Thymus (tissue), 11 donors: ENCODE measurements around the gene IKZF3. TPM values are rescaled to one million over a fixed set of nuclear protein-coding genes. Genes with fewer than 3 reads are reported as not detected.

ENCODE experiments used
- DNase-seq, 9 donors: peaks; one replicate each; pipeline ENCODE4 v3.0.0-alpha.2; 2013; ENCODE audit warnings: low spot score in 9 of 9, low read depth in 6 of 9, missing footprints in 1 of 9
- H3K27ac ChIP-seq, 2 donors: one replicate each; pipeline ENCODE4 v1.5.1; 2013; ENCODE audit warnings: control low read depth in 1 of 2, low read depth in 1 of 2, low read length in 1 of 2, mild to moderate bottlenecking in 1 of 2, moderate library complexity in 1 of 2
- H3K27me3 ChIP-seq, 2 donors: one replicate each; pipeline ENCODE4 v1.5.1; 2013; ENCODE audit warnings: low read length in 1 of 2; ENCODE audit not compliant: control insufficient read depth in 2 of 2, insufficient read depth in 1 of 2
- H3K36me3 ChIP-seq, 2 donors: one replicate each; pipeline ENCODE4 v1.5.1; 2013; ENCODE audit warnings: low read length in 1 of 2, mild to moderate bottlenecking in 1 of 2, moderate library complexity in 1 of 2; ENCODE audit not compliant: control insufficient read depth in 2 of 2, insufficient read depth in 2 of 2
- H3K4me1 ChIP-seq, 2 donors: one replicate each; pipeline ENCODE4 v1.5.1; 2013; ENCODE audit warnings: low read length in 2 of 2; ENCODE audit not compliant: control insufficient read depth in 2 of 2, insufficient read depth in 2 of 2
- H3K4me3 ChIP-seq, 2 donors: one replicate each; pipeline ENCODE4 v1.5.1; 2013; ENCODE audit warnings: low read length in 2 of 2, control low read depth in 1 of 2, mild to moderate bottlenecking in 1 of 2
- H3K9me3 ChIP-seq, 2 donors: one replicate each; pipeline ENCODE4 v1.5.1; 2013; ENCODE audit warnings: low read length in 1 of 2, mild to moderate bottlenecking in 1 of 2; ENCODE audit not compliant: control insufficient read depth in 2 of 2, insufficient read depth in 1 of 2
- WGBS: extraction: QIAGEN DNeasy Blood & Tissue Kit; methylation state at CpG from one replicate; pipeline ENCODE4 v1.1.7; 2013; 5-methylcytosine and 5-hydroxymethylcytosine counted together
- polyA plus RNA-seq: library from polyadenylated mRNA; stranded (reverse); fragments of 200-250 nt; gene quantifications from one replicate; pipeline ENCODE4 v1.2.3, GENCODE V29; 2013
- total RNA-seq: library from RNA; stranded (reverse); fragments of 120-200 nt; gene quantifications from one replicate; pipeline ENCODE4 v1.2.4, GENCODE V29; 2013
- donor health status: healthy.

Gene IKZF3
- total and polyA plus RNA-seq, 2 donors, result 23.9 to 31.5 TPM

DNA sequence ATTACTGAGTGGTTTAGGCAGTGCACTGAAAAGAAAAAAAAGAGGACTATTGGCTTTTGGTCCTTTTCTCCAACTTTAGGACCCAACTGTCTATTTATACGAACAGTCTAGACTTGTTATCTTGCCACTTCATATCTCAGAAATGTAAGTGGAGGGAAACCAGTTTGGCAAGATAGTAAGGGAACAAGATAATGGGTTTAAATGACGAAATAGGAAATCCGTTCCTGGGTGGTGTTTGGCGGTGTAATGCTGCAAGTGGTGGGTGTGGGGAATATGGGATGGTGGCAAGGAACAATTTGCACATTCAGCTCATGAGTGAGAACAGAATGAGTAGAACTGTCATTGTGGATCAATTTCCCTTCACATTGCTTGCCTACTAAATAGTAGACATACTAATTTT, 81.6 kb downstream of the IKZF3 start:
- no peak overlapping the region for H3K4me3 ChIP-seq
- H3K9me3 ChIP-seq, result no peaks in the 10 kb centered on the region
- H3K27me3 ChIP-seq, result no peaks in the 10 kb centered on the region
- no peak for DNase-seq
- WGBS, result 75% methylated on average over 4 of the region's 4 CpGs
- no peak overlapping the region for H3K27ac ChIP-seq
- peaks cover 16 to 45% of the 10 kb centered on the region in 2 donors for H3K4me1 ChIP-seq
- H3K36me3 ChIP-seq, result peaks cover 3 to 24% of the 10 kb centered on the region in 2 donors

DNA sequence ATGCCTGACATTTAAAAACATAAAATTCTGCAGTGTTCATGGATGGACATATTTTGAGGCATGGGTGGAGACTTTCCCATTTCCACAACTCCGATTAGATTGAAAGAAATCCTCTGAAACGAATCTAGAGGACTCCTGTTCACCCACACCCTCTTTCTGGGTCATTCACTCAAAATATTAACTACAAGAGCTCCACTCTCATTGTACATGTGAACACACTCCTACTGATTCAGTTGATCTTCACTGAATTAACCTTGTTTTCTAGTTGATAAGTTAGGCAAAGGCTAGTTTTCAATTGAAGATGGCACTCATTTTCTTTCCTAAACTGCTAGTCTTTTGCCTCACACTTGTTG, 82.3 kb downstream of the IKZF3 start:
- DNase-seq, result no peak
- WGBS, result 83% methylated on average over 2 of the region's 2 CpGs
- H3K9me3 ChIP-seq, result no peaks in the 10 kb centered on the region
- no peak overlapping the region for H3K4me3 ChIP-seq
- H3K27me3 ChIP-seq, result no peaks in the 10 kb centered on the region
- H3K36me3 ChIP-seq, result peaks cover 3 to 19% of the 10 kb centered on the region in 2 donors
- no peak overlapping the region for H3K27ac ChIP-seq
- peaks cover 16 to 47% of the 10 kb centered on the region in 2 donors for H3K4me1 ChIP-seq

DNA sequence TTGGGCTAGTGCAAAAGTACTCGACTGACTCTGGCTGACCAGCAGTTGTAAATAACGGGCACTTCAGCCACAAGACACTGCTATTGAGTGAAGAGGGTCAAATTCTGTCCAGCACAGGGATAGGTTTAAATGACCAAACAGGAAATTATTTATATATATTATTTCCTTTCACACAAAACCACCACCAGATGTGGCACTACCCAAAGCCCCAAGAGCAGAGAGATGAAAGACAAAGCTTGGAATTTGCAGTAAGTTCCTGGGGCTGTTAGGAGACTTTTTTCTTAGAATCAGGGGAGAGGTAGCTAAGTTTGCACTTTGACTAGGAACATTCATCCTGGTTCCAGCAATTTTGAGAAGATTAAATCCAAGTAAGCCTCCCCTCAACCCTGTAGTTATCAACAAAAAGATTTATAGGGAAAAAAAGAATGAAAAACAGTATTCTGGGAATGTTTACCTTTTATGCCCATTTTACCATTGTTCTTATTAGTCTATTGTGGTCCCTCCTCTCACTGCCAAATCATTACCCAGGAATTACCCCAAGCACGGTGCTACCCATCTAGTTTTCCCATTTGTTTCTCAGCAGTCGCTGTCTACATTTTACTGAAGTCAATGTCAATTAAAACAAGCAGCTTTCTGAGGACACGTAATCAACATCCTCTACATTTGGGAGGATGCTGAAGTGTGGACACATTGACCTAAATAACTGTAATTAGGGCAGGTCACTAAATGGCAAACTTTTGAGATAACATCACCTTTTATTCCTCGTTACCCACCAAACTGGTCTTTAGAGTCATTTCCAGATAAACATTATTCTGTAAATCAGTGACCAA, 82.9 kb downstream of the IKZF3 start:
- Histone ChIP-seq H3K9me3 (no peaks in the 10 kb centered on the region), H3K27ac (no peak overlapping the region), H3K4me3 (no peak overlapping the region), H3K27me3 (no peaks in the 10 kb centered on the region), H3K36me3 (peaks cover 3 to 18% of the 10 kb centered on the region in 2 donors), H3K4me1 (peaks cover 16 to 48% of the 10 kb centered on the region in 2 donors)
- peak in 1 of 9 donors; percentile 30 for DNase-seq
- WGBS, result 52% methylated on average over 6 of the region's 6 CpGs

DNA sequence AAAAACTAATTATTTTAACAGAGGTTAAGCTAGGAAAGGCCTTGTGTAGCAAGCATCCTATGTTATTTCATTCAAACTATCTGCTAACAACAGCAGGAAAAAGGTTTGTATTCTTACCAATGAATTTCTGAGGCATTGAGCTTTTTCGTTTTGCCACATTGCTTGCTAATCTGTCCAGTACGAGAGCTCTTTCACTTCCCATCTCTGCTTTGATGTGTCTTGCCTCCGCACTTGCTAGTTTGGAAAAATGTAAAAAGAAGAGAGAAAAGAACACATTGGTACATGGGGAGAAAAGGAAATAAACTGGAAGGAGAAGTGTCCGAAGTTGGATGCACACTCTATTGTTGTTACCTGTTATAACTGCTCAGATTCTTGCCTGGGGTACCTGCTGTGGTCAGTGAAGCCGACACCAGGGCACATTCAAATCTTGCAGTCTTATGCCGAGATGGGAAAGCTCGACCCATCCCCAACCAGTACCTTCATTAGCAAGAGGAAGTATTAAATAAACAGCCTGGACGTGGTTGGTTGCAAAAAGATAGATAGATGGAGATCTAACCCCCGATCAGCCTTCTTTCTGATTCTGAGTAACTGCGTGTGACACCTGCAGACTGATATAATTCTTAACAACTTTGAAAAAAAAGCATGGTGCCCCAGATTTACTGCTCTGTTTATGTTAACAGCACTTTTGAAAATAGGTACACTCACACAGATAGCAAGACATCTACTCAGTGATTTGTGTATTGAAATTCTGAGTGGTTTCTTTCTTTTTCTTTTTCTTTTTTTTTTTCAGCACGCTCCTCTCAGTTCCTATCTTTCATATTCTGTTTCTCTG, 86.4 kb downstream of the IKZF3 start:
- Histone ChIP-seq H3K9me3 (no peaks in the 10 kb centered on the region), H3K27me3 (no peaks in the 10 kb centered on the region), H3K4me1 (peaks cover 29 to 70% of the 10 kb centered on the region in 2 donors), H3K36me3 (peaks cover 0 to 16% of the 10 kb centered on the region in 2 donors), H3K4me3 (peak overlapping the region; percentile 65 to 71), H3K27ac (peak overlapping the region; percentile 92)
- 27% methylated on average over 11 of the region's 11 CpGs for WGBS
- peak in 3 of 9 donors; percentile 53 to 81 (median 57) for DNase-seq

DNA sequence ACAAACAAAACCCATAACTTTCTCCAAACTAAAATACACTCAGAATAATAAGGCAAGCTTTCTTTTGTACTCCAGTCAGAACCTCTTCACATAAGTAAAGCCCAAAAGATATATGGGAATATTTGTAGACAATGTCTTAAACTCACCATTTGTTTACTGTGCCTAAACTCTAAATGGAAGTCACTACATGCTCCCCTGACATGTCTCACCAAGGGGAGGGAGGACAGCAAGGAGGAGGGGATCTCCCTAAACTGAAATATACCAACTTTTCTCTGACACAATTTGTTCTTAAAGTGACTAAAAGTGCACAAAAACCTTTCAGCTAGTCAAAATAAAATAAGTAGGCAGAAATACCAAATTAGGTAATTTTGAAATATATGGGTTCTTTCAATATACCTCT, 87.9 kb downstream of the IKZF3 start:
- Histone ChIP-seq H3K27me3 (no peaks in the 10 kb centered on the region), H3K27ac (peak overlapping the region; percentile 80 to 92), H3K9me3 (no peaks in the 10 kb centered on the region), H3K4me1 (peaks cover 40 to 75% of the 10 kb centered on the region in 2 donors), H3K36me3 (peaks cover 0 to 15% of the 10 kb centered on the region in 2 donors), H3K4me3 (peak overlapping the region; percentile 65 to 71)
- DNase-seq, result peak in 1 of 9 donors; percentile 54

DNA sequence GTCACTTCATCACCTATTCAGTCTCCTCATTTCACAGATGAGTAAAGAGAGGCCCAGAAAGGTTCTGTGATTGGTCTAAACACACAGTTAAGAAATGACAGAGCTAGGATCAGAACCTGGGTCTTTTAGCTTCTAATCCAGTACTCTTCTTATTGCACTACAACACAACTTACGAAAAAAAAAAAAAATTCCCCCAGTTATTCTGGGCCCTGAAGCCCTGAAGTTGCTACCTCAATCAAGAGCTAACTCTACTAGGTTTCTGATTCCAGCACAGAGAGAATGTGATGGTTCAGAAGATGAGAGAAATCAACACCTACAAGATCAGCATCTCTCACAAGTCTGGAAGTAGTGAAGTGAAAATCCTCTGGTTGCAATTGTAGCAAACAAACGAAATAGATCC, 89.1 kb downstream of the IKZF3 start:
- H3K4me3 ChIP-seq, result peak overlapping the region; percentile 19 to 37
- H3K4me1 ChIP-seq, result peaks cover 43 to 76% of the 10 kb centered on the region in 2 donors
- H3K9me3 ChIP-seq, result no peaks in the 10 kb centered on the region
- 79% methylated on average over 2 of the region's 2 CpGs for WGBS
- peak in 1 of 9 donors; percentile 47 for DNase-seq
- H3K27ac ChIP-seq, result peak overlapping the region; percentile 61 to 83
- H3K36me3 ChIP-seq, result peaks cover 0 to 15% of the 10 kb centered on the region in 2 donors
- H3K27me3 ChIP-seq, result no peaks in the 10 kb centered on the region

DNA sequence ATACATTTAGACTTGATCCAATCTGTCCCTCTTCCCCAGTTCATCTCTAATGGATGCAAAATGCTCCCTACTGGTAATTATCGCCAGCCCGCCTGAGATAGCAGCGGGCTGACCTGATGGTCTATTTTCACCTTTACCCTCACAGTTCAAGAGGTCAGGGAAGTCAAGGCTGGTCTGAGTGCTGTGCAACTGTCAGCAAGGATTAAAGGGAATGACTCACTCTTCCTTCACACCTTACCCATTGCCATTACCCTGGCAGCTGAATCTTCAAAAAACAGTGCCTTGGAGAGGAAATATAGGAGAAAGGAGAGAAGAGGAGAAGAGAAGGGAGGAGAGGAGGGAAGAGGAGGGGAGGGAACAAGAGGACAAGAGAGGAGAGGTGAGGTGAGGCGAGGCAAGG, 90.1 kb downstream of the IKZF3 start:
- H3K4me1 ChIP-seq, result peaks cover 51 to 77% of the 10 kb centered on the region in 2 donors
- 95% methylated on average over 4 of the region's 4 CpGs for WGBS
- H3K36me3 ChIP-seq, result peaks cover 0 to 21% of the 10 kb centered on the region in 2 donors
- H3K27ac ChIP-seq, result peak overlapping the region; percentile 61 to 84
- no peaks in the 10 kb centered on the region for H3K27me3 ChIP-seq
- DNase-seq, result no peak
- H3K4me3 ChIP-seq, result peak overlapping the region in 1 of 2 donors; percentile 4
- H3K9me3 ChIP-seq, result no peaks in the 10 kb centered on the region

DNA sequence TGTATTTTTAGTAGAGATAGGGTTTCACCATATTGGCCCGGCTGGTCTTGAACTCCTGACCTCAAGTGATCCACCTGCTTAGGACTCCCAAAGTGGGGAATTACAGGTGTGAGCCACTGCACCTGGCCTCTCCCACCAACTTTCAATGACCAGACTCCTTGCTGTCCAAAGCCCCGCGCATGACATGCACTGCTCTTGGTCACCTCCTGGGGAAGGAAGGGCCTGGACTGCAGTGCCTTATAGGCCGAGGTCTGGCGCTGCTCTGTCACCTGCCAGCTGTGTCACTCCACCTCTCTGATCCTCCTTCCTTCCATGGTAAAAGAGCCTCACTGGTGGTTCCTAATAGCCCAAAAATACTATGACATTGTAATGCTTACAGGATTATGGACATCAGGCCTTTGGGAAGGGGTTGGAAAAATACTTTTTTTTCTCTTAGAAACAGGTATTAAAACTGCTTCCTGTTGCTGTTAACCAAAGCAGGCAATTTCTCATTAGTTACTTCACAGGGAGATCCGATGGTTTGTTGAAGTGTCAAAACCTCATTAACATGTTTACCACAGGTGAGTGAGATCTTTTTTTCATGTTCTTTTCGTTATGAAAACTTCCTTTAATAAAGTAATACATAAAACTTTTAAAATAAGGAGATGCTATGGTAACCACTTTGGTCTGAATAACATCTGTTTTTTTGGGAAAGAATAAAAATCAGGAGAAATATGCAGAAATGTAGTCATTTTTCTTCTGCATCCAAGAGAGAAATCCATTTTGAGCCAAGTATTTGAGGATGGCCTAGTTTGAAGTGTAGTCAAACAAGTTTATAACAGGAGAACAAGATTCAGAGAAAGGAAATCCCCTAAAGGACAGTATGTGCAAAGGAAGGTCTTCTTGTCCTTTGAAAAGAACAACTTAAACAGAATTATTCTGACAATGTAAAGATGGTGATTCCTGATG, 90.9 kb downstream of the IKZF3 start:
- Histone ChIP-seq H3K27ac (peak overlapping the region; percentile 88 to 97), H3K9me3 (no peaks in the 10 kb centered on the region), H3K4me3 (no peak overlapping the region), H3K4me1 (peaks cover 50 to 75% of the 10 kb centered on the region in 2 donors), H3K27me3 (no peaks in the 10 kb centered on the region), H3K36me3 (peaks cover 0 to 26% of the 10 kb centered on the region in 2 donors)
- 85% methylated on average over 7 of the region's 7 CpGs for WGBS
- DNase-seq, result no peak
